T-helper 2 cell (primary cell): ENCODE results near the gene ZNF316.
"Not testable (repeated sequence)": the region's sequence is repeated elsewhere in the genome, so short reads cannot be mapped to it uniquely, and the experiment has no call there.

Experiments
- DNase-seq, 5 experiments: peaks; one replicate each; pipeline versions ENCODE4 v3.0.0 to v3.0.0-alpha.2; 2012 to 2022

Gene ZNF316

GRCh38 chr7:6647080-6647479 is 10.0 kb downstream of the ZNF316 start:
- DNase-seq: no peak

GRCh38 chr7:6647541-6647940 is 10.4 kb downstream of the ZNF316 start:
- no peak for DNase-seq

- no peak for DNase-seq
These were observed 11.1 kb downstream of the ZNF316 start for GRCh38 chr7:6648066-6648814.

GRCh38 chr7:6648815-6649104 is 11.6 kb downstream of the ZNF316 start:
- DNase-seq: no peak

GRCh38 chr7:6649241-6649961 is 12.3 kb downstream of the ZNF316 start:
- DNase-seq: no peak

- no peak for DNase-seq
These were observed 13.0 kb downstream of the ZNF316 start for GRCh38 chr7:6650086-6650485.

GRCh38 chr7:6650521-6651011 is 13.4 kb downstream of the ZNF316 start:
- DNase-seq: no peak

GRCh38 chr7:6651851-6652445 is 14.8 kb downstream of the ZNF316 start:
- no peak for DNase-seq

GRCh38 chr7:6652446-6653011 is 15.4 kb downstream of the ZNF316 start:
- DNase-seq: no peak

GRCh38 chr7:6653071-6654003 is 16.2 kb downstream of the ZNF316 start:
- DNase-seq: no peak

- DNase-seq: no peak
These were observed 17.2 kb downstream of the ZNF316 start for GRCh38 chr7:6654113-6654841.

GRCh38 chr7:6654842-6655610 is 17.9 kb downstream of the ZNF316 start:
- no peak for DNase-seq

GRCh38 chr7:6655636-6656385 is 18.7 kb downstream of the ZNF316 start:
- DNase-seq: no peak

GRCh38 chr7:6656413-6656812 is 19.3 kb downstream of the ZNF316 start:
- no peak for DNase-seq

- DNase-seq: no peak
These were observed 21.7 kb downstream of the ZNF316 start for GRCh38 chr7:6658618-6659345.

- DNase-seq: not testable (repeated sequence)
These were observed 33.7 kb downstream of the ZNF316 start for GRCh38 chr7:6670851-6671250.

- DNase-seq: no peak
These were observed 38.8 kb downstream of the ZNF316 start for GRCh38 chr7:6675807-6676405.

GRCh38 chr7:6680146-6680545 is 43.0 kb downstream of the ZNF316 start:
- DNase-seq: no peak

- DNase-seq: no peak
These were observed 54.0 kb downstream of the ZNF316 start for GRCh38 chr7:6691103-6691502.
